Fibroblast of lung (primary cell): ENCODE measurements around the gene PUS7L.

Experiments used
- EZH2 ChIP-seq: IDR thresholded peaks from 2 replicates; pipeline ENCODE4 v1.5.1; 2012; ENCODE audit warnings: low read length, control low read depth, mild to moderate bottlenecking; ENCODE audit errors: missing control alignments
- TF ChIP-seq, protein P1 (sequence below), 2 donors: IDR thresholded peaks in 1 of 2; conservative IDR thresholded peaks in 1 of 2; 1 replicate in 1 of 2; 2 replicates in 1 of 2; pipeline ENCODE4 v1.5.1; 2011 to 2012; ENCODE audit warnings: low read length in 2 of 2, control low read depth in 1 of 2, inconsistent platforms in 1 of 2, low read depth in 1 of 2, mild to moderate bottlenecking in 1 of 2

DNA sequence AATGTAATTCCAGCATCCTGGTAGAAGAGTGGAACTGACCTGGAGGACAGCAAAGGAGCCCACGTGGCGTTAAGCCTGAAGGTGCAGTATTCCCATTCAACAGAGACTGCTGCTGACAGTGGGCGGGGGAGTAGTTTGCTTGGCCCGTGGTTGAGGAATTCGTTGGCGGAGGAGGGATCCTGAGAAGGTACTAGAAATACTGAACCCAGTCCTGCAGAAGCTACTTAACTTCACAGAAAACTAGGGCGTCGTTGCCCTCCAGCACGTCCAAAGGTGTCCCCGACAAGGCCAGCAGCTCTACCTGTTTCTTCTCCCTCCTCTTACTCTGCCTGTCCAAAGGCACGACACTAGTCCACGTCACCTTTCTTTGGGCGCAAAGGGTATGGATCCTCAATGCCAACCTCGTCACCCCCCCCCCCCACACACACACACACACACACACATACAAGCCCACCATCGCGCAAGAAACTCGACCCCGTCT, 303 bp downstream of the PUS7L start:
- no peak for TF ChIP-seq EZH2
- TF ChIP-seq, protein P1, sequence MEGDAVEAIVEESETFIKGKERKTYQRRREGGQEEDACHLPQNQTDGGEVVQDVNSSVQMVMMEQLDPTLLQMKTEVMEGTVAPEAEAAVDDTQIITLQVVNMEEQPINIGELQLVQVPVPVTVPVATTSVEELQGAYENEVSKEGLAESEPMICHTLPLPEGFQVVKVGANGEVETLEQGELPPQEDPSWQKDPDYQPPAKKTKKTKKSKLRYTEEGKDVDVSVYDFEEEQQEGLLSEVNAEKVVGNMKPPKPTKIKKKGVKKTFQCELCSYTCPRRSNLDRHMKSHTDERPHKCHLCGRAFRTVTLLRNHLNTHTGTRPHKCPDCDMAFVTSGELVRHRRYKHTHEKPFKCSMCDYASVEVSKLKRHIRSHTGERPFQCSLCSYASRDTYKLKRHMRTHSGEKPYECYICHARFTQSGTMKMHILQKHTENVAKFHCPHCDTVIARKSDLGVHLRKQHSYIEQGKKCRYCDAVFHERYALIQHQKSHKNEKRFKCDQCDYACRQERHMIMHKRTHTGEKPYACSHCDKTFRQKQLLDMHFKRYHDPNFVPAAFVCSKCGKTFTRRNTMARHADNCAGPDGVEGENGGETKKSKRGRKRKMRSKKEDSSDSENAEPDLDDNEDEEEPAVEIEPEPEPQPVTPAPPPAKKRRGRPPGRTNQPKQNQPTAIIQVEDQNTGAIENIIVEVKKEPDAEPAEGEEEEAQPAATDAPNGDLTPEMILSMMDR (conservative IDR thresholded peaks at IDR 0.05 in 1 of 2, IDR thresholded peaks at IDR 0.05 in 1 of 2; ENCODE audit: low read depth in 1 of 2, low read length in 2 of 2), result no peak
